ENCODE data around the gene PACC1.
A peak's percentile ranks its signal among the peaks of the same experiment; 100 is the strongest.
"Not testable (repeated sequence)": the region's sequence is repeated elsewhere in the genome, so short reads cannot be mapped to it uniquely, and the experiment has no call there.

Gene PACC1

GRCh38 chr1:212329105-212329504 lies 85.6 kb downstream of the PACC1 start:
- no peak for ATAC-seq (replicated peaks; ENCODE audit: extremely low read depth, poor library complexity, severe bottlenecking)
- peaks cover 33% of the 10 kb centered on the region for H3K4me1 Mint-ChIP-seq
- DNase-seq (ENCODE audit: low spot score in 2 of 2), result no peak
- H3K4me3 Mint-ChIP-seq, result no peak overlapping the region
- no peak overlapping the region for H3K27ac Mint-ChIP-seq (ENCODE audit: low read depth)
- peaks cover 28% of the 10 kb centered on the region for H3K36me3 Mint-ChIP-seq (ENCODE audit: insufficient read depth)
- H3K9me3 Mint-ChIP-seq, result no peaks in the 10 kb centered on the region
- no peaks in the 10 kb centered on the region for H3K27me3 Mint-ChIP-seq

GRCh38 chr1:212328248-212328647 lies 86.4 kb downstream of the PACC1 start:
- Mint-ChIP-seq H3K4me1 (peaks cover 38% of the 10 kb centered on the region), H3K36me3 (ENCODE audit: insufficient read depth) (peaks cover 21% of the 10 kb centered on the region), H3K27ac (ENCODE audit: low read depth) (peak overlapping the region; percentile 27), H3K4me3 (no peak overlapping the region), H3K27me3 (no peaks in the 10 kb centered on the region), H3K9me3 (no peaks in the 10 kb centered on the region)
- DNase-seq (ENCODE audit: low spot score in 2 of 2) (no peak), ATAC-seq (replicated peaks; ENCODE audit: extremely low read depth, poor library complexity, severe bottlenecking) (no peak)

- H3K27me3 Mint-ChIP-seq, result no peaks in the 10 kb centered on the region
- no peak overlapping the region for H3K4me3 Mint-ChIP-seq
- peaks cover 19% of the 10 kb centered on the region for H3K36me3 Mint-ChIP-seq (ENCODE audit: insufficient read depth)
- no peak for DNase-seq (ENCODE audit: low spot score in 2 of 2)
- H3K4me1 Mint-ChIP-seq, result peaks cover 41% of the 10 kb centered on the region
- H3K9me3 Mint-ChIP-seq, result no peaks in the 10 kb centered on the region
- H3K27ac Mint-ChIP-seq (ENCODE audit: low read depth), result no peak overlapping the region
- ATAC-seq (replicated peaks; ENCODE audit: extremely low read depth, poor library complexity, severe bottlenecking), result no peak
These were observed 88.1 kb downstream of the PACC1 start for GRCh38 chr1:212326541-212326940.

- Mint-ChIP-seq H3K27me3 (no peaks in the 10 kb centered on the region), H3K4me3 (no peak overlapping the region), H3K9me3 (no peaks in the 10 kb centered on the region), H3K27ac (ENCODE audit: low read depth) (peak overlapping the region; percentile 64), H3K36me3 (ENCODE audit: insufficient read depth) (peaks cover 7% of the 10 kb centered on the region), H3K4me1 (peaks cover 26% of the 10 kb centered on the region)
- DNase-seq (ENCODE audit: low spot score in 2 of 2) (no peak), ATAC-seq (replicated peaks; ENCODE audit: extremely low read depth, poor library complexity, severe bottlenecking) (no peak)
These were observed 91.6 kb downstream of the PACC1 start for GRCh38 chr1:212323066-212323465.

GRCh38 chr1:212321031-212321430 lies 93.7 kb downstream of the PACC1 start:
- not testable (repeated sequence) for H3K9me3 Mint-ChIP-seq; DNase-seq (ENCODE audit: low spot score in 2 of 2)
- H3K4me1 Mint-ChIP-seq, result peaks cover 35% of the 10 kb centered on the region

GRCh38 chr1:212317916-212318315 lies 96.8 kb downstream of the PACC1 start:
- Mint-ChIP-seq H3K27me3 (no peaks in the 10 kb centered on the region), H3K36me3 (ENCODE audit: insufficient read depth) (peaks cover 5% of the 10 kb centered on the region), H3K4me1 (peaks cover 25% of the 10 kb centered on the region), H3K4me3 (no peak overlapping the region), H3K9me3 (no peaks in the 10 kb centered on the region), H3K27ac (ENCODE audit: low read depth) (no peak overlapping the region)
- no peak for DNase-seq (ENCODE audit: low spot score in 2 of 2)
- ATAC-seq (replicated peaks; ENCODE audit: extremely low read depth, poor library complexity, severe bottlenecking), result no peak

More at GRCh38 chr1:212321031-212321430, 93.7 kb downstream of the PACC1 start:
- not testable (repeated sequence) for H3K27ac Mint-ChIP-seq (ENCODE audit: low read depth); H3K27me3 Mint-ChIP-seq; H3K4me3 Mint-ChIP-seq; ATAC-seq (replicated peaks; ENCODE audit: extremely low read depth, poor library complexity, severe bottlenecking); H3K36me3 Mint-ChIP-seq (ENCODE audit: insufficient read depth)

GRCh38 chr1:212315907-212316306 lies 98.8 kb downstream of the PACC1 start:
- Mint-ChIP-seq H3K9me3 (no peaks in the 10 kb centered on the region), H3K27ac (ENCODE audit: low read depth) (peak overlapping the region; percentile 54)
- peak; percentile 28 for ATAC-seq (replicated peaks; ENCODE audit: extremely low read depth, poor library complexity, severe bottlenecking)

GRCh38 chr1:212315184-212315583 lies 99.5 kb downstream of the PACC1 start:
- no peaks in the 10 kb centered on the region for H3K27me3 Mint-ChIP-seq
- peaks cover 9% of the 10 kb centered on the region for H3K36me3 Mint-ChIP-seq (ENCODE audit: insufficient read depth)
- H3K4me3 Mint-ChIP-seq, result no peak overlapping the region
- no peaks in the 10 kb centered on the region for H3K9me3 Mint-ChIP-seq
- H3K27ac Mint-ChIP-seq (ENCODE audit: low read depth), result no peak overlapping the region
- H3K4me1 Mint-ChIP-seq, result peaks cover 34% of the 10 kb centered on the region
- DNase-seq (ENCODE audit: low spot score in 2 of 2), result no peak
- no peak for ATAC-seq (replicated peaks; ENCODE audit: extremely low read depth, poor library complexity, severe bottlenecking)

More at GRCh38 chr1:212315907-212316306, 98.8 kb downstream of the PACC1 start:
- Mint-ChIP-seq H3K27me3 (no peaks in the 10 kb centered on the region), H3K36me3 (ENCODE audit: insufficient read depth) (peaks cover 5% of the 10 kb centered on the region), H3K4me3 (no peak overlapping the region), H3K4me1 (peaks cover 27% of the 10 kb centered on the region)
- no peak for DNase-seq (ENCODE audit: low spot score in 2 of 2)
